ENCODE results near the gene IL7R. TPM values are rescaled to one million over a fixed set of nuclear protein-coding genes. Genes with fewer than 3 reads are reported as not detected.
A peak's percentile ranks its signal among the peaks of the same experiment; 100 is the strongest.

The IL7R gene
- total and polyA plus RNA-seq, 8 donors, result 2.2 to 124 (median 7.5) TPM

- H3K27ac ChIP-seq, result no peak overlapping the region
- H3K4me3 ChIP-seq, result no peak overlapping the region
- no peaks in the 10 kb centered on the region for H3K4me1 ChIP-seq
- H3K27me3 ChIP-seq, result no peaks in the 10 kb centered on the region
- no peak for DNase-seq
- WGBS, 5 donors, result 74 to 81% (median 80%) methylated on average over 11 of the region's 11 CpGs
- H3K9me3 ChIP-seq, result no peaks in the 10 kb centered on the region
- no peak for TF ChIP-seq CTCF (IDR thresholded peaks at IDR 0.05)
- no peak for TF ChIP-seq POLR2A (IDR thresholded peaks at IDR 0.05)
- TF ChIP-seq EP300 (IDR thresholded peaks at IDR 0.05), result no peak
- no peak for TF ChIP-seq POLR2AphosphoS5 (IDR thresholded peaks at IDR 0.05)
- intact Hi-C loops (cut with DNase I; ENCODE audit: low total_unique reads), result no loop called here
- no peaks in the 10 kb centered on the region for H3K36me3 ChIP-seq
Measured at GRCh38 chr5:35904443-35905132, 47.9 kb downstream of the IL7R start.

GRCh38 chr5:35908228-35908627, 51.5 kb downstream of the IL7R start:
- intact Hi-C loops (cut with DNase I; ENCODE audit: low total_unique reads), result no loop called here
- Histone ChIP-seq H3K27ac (no peak overlapping the region), H3K36me3 (no peaks in the 10 kb centered on the region), H3K9me3 (peaks cover 0 to 12% (median 4%) of the 10 kb centered on the region in 4 donors), H3K4me1 (no peaks in the 10 kb centered on the region), H3K27me3 (no peaks in the 10 kb centered on the region), H3K4me3 (no peak overlapping the region)
- WGBS, 5 donors, result 25 to 62% (median 41%) methylated on average over 1 of the region's 1 CpG
- TF ChIP-seq EP300 (IDR thresholded peaks at IDR 0.05) (no peak), POLR2A (IDR thresholded peaks at IDR 0.05) (no peak), CTCF (IDR thresholded peaks at IDR 0.05) (no peak), POLR2AphosphoS5 (IDR thresholded peaks at IDR 0.05) (no peak)
- DNase-seq, result no peak

- Histone ChIP-seq H3K9me3 (peaks cover 0 to 12% (median 4%) of the 10 kb centered on the region in 4 donors), H3K4me1 (no peaks in the 10 kb centered on the region), H3K27ac (no peak overlapping the region), H3K36me3 (no peaks in the 10 kb centered on the region), H3K27me3 (no peaks in the 10 kb centered on the region), H3K4me3 (no peak overlapping the region)
- TF ChIP-seq CTCF (IDR thresholded peaks at IDR 0.05), result no peak
- no peak for TF ChIP-seq EP300 (IDR thresholded peaks at IDR 0.05)
- TF ChIP-seq POLR2AphosphoS5 (IDR thresholded peaks at IDR 0.05), result no peak
- no peak for TF ChIP-seq POLR2A (IDR thresholded peaks at IDR 0.05)
- intact Hi-C loops (cut with DNase I; ENCODE audit: low total_unique reads), result no loop called here
- DNase-seq, result no peak
Measured at GRCh38 chr5:35908814-35909213, 52.1 kb downstream of the IL7R start.

- Histone ChIP-seq H3K4me1 (no peaks in the 10 kb centered on the region), H3K9me3 (no peaks in the 10 kb centered on the region), H3K4me3 (no peak overlapping the region), H3K27me3 (peaks cover 0 to 25% (median 0%) of the 10 kb centered on the region in 3 donors), H3K27ac (no peak overlapping the region), H3K36me3 (no peaks in the 10 kb centered on the region)
- TF ChIP-seq EP300 (IDR thresholded peaks at IDR 0.05), result no peak
- no peak for DNase-seq
- intact Hi-C loops (cut with DNase I; ENCODE audit: low total_unique reads), result no loop called here
- WGBS, 5 donors, result 47 to 63% (median 59%) methylated on average over 4 of the region's 4 CpGs
Measured at GRCh38 chr5:35919191-35919590, 62.5 kb downstream of the IL7R start.

- Histone ChIP-seq H3K27me3 (peaks cover 0 to 42% (median 8%) of the 10 kb centered on the region in 3 donors), H3K36me3 (no peaks in the 10 kb centered on the region), H3K4me1 (peaks cover 0 to 9% (median 4%) of the 10 kb centered on the region in 4 donors), H3K27ac (no peak overlapping the region), H3K9me3 (no peaks in the 10 kb centered on the region), H3K4me3 (no peak overlapping the region)
- peak in 1 of 2 donors; percentile 17 for DNase-seq
- intact Hi-C loops (cut with DNase I; ENCODE audit: low total_unique reads), result loop anchor here (5.0 to 10.0 kb wide), 2 partner anchors 144 to 836 kb away; no protein-coding TSS in a partner anchor
- WGBS, 5 donors, result 56 to 71% (median 59%) methylated on average over 11 of the region's 11 CpGs
- TF ChIP-seq CTCF (IDR thresholded peaks at IDR 0.05) (no peak), POLR2AphosphoS5 (IDR thresholded peaks at IDR 0.05) (no peak), EP300 (IDR thresholded peaks at IDR 0.05) (no peak), POLR2A (IDR thresholded peaks at IDR 0.05) (no peak)
Measured at GRCh38 chr5:35920890-35921289, 64.2 kb downstream of the IL7R start.
